Posterior cingulate gyrus (tissue), 11 donors: Measurements from ENCODE around the gene KIF16B.
A peak's percentile ranks its signal among the peaks of the same experiment; 100 is the strongest.

Experiments
- DNase-seq, 10 donors: peaks; one replicate each; pipeline versions ENCODE4 v3.0.0 to v3.0.0-alpha.2; 2020 to 2021; ENCODE audit warnings: mixed read lengths in 3 of 10
- intact Hi-C: fragments of 100-400 bp; cut with DNase I; formaldehyde crosslinking; loops from one replicate; pipeline ENCODE4 v1.15.1; 2023

KIF16B gene

GRCh38 chr20:16317445-16318362 lies 255.5 kb downstream of the KIF16B start:
- peak in 1 of 10 donors; percentile 70 for DNase-seq
- intact Hi-C loops, result no loop called here

- intact Hi-C loops, result no loop called here
- no peak for DNase-seq
Observed at GRCh38 chr20:16316513-16316912, 256.7 kb downstream of the KIF16B start.

- peak in 4 of 10 donors; percentile 20 to 87 (median 78) for DNase-seq
- intact Hi-C loops, result no loop called here
Observed at GRCh38 chr20:16314748-16315159, 258.5 kb downstream of the KIF16B start.

GRCh38 chr20:16314320-16314719 lies 258.9 kb downstream of the KIF16B start:
- no peak for DNase-seq
- intact Hi-C loops, result no loop called here

GRCh38 chr20:16313917-16314316 lies 259.3 kb downstream of the KIF16B start:
- no peak for DNase-seq
- intact Hi-C loops, result no loop called here

GRCh38 chr20:16312998-16313397 lies 260.2 kb downstream of the KIF16B start:
- intact Hi-C loops, result no loop called here
- no peak for DNase-seq

GRCh38 chr20:16311756-16312155 lies 261.5 kb downstream of the KIF16B start:
- intact Hi-C loops, result no loop called here
- DNase-seq, result no peak

- intact Hi-C loops, result no loop called here
- no peak for DNase-seq
Observed at GRCh38 chr20:16308754-16309153, 264.5 kb downstream of the KIF16B start.

GRCh38 chr20:16302818-16303217 lies 270.4 kb downstream of the KIF16B start:
- no peak for DNase-seq
- intact Hi-C loops, result no loop called here

GRCh38 chr20:16301986-16302385 lies 271.3 kb downstream of the KIF16B start:
- intact Hi-C loops, result no loop called here
- no peak for DNase-seq

GRCh38 chr20:16299897-16300296 lies 273.4 kb downstream of the KIF16B start:
- DNase-seq, result no peak
- intact Hi-C loops, result no loop called here

- intact Hi-C loops, result no loop called here
- DNase-seq, result peak in 1 of 10 donors; percentile 15
Observed at GRCh38 chr20:16296931-16297330, 276.3 kb downstream of the KIF16B start.

- intact Hi-C loops, result no loop called here
- DNase-seq, result no peak
Observed at GRCh38 chr20:16295534-16295933, 277.7 kb downstream of the KIF16B start.

GRCh38 chr20:16293590-16293989 lies 279.7 kb downstream of the KIF16B start:
- intact Hi-C loops, result no loop called here
- no peak for DNase-seq

- DNase-seq, result no peak
- intact Hi-C loops, result no loop called here
Observed at GRCh38 chr20:16292226-16292880, 280.9 kb downstream of the KIF16B start.

- no peak for DNase-seq
- intact Hi-C loops, result no loop called here
Observed at GRCh38 chr20:16290358-16290757, 282.9 kb downstream of the KIF16B start.

- no peak for DNase-seq
- intact Hi-C loops, result no loop called here
Observed at GRCh38 chr20:16287776-16288175, 285.5 kb downstream of the KIF16B start.

GRCh38 chr20:16286601-16287000 lies 286.6 kb downstream of the KIF16B start:
- intact Hi-C loops, result no loop called here
- no peak for DNase-seq

GRCh38 chr20:16284385-16285100 lies 288.7 kb downstream of the KIF16B start:
- DNase-seq, result peak in 3 of 10 donors; percentile 32 to 88 (median 77)
- intact Hi-C loops, result no loop called here

- intact Hi-C loops, result no loop called here
- DNase-seq, result peak in 1 of 10 donors; percentile 31
Observed at GRCh38 chr20:16283978-16284377, 289.3 kb downstream of the KIF16B start.

GRCh38 chr20:16283307-16283706 lies 289.9 kb downstream of the KIF16B start:
- intact Hi-C loops, result no loop called here
- DNase-seq, result no peak
